IPS-18a (cell line): ENCODE results near the gene ZXDB.
"Not testable (repeated sequence)": the region's sequence is repeated elsewhere in the genome, so short reads cannot be mapped to it uniquely, and the experiment has no call there.

Experiments used
- H3K27ac ChIP-seq: one replicate; pipeline ENCODE4 v1.5.1; 2013; ENCODE audit warnings: low read length
- H3K27me3 ChIP-seq: one replicate; pipeline ENCODE4 v1.6.1; 2013; ENCODE audit warnings: mild to moderate bottlenecking, low read length; ENCODE audit not compliant: control insufficient read depth, insufficient read depth
- H3K36me3 ChIP-seq: one replicate; pipeline ENCODE4 v1.6.1; 2013; ENCODE audit warnings: low read depth, low read length; ENCODE audit not compliant: control insufficient read depth
- H3K4me1 ChIP-seq: one replicate; pipeline ENCODE4 v1.6.1; 2013; ENCODE audit warnings: low read depth, low read length; ENCODE audit not compliant: control insufficient read depth
- H3K4me3 ChIP-seq: one replicate; pipeline ENCODE4 v1.5.1; 2013; ENCODE audit warnings: low read length
- H3K9ac ChIP-seq: one replicate; pipeline ENCODE4 v1.6.1; 2013; ENCODE audit warnings: mild to moderate bottlenecking, low read length, moderate library complexity
- H3K9me3 ChIP-seq: one replicate; pipeline ENCODE4 v1.6.1; 2013; ENCODE audit warnings: low read depth, low read length; ENCODE audit not compliant: control insufficient read depth

The ZXDB gene

GRCh38 chrX:57596516-57596915 lies 4.7 kb downstream of the ZXDB start:
- no peak overlapping the region for H3K9ac ChIP-seq
- H3K9me3 ChIP-seq = peaks cover 4% of the 10 kb centered on the region
- H3K27me3 ChIP-seq = no peaks in the 10 kb centered on the region
- H3K4me3 ChIP-seq = peak overlapping the region; percentile 29
- H3K4me1 ChIP-seq = no peaks in the 10 kb centered on the region
- no peaks in the 10 kb centered on the region for H3K36me3 ChIP-seq
- no peak overlapping the region for H3K27ac ChIP-seq

DNA sequence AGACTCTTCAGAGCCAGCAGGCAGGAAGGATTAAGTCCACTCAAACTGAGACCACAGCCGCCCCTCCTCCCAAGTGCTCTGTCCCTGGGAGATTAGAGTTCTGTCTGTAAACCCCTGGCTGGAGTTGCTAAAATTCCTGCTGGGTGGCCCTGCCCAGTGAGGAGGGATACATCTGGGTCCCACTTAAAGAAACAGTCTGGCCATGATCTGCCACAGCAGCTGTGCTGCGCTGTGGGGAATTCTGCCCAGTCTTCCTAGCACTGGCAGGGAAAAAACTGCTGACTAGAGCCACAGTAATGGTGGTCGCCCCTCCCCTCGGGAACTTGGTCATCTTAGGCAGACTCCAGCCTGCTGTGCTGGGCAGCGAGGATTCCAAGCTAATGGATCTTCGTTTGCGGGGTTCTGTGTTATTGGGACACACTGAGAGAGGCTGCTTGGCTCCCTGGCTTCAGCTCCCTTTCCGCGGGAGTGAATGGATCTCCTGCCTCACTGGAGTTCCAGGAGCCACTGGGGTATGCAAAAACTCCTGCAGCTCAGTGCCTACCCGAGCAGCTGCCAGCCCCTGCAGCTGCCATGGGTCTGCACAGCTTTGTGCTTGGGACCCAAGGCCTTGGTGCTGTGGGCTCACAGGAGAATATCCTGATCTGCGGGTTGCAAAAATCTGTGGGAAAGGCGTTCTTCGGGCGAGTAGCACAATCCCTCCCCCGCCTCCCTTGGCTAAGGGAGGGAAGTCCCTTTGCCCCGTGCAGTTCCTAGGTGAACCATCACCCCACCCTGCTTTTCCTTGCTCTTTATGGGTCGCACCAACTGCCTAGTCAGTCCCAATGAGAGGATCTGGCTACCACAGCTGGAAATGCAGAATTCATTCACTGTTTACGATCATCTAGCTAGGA lies 15.7 kb downstream of the ZXDB start:
- Histone ChIP-seq H3K4me1 (peaks cover 4% of the 10 kb centered on the region), H3K27me3 (no peaks in the 10 kb centered on the region), H3K9ac (no peak overlapping the region), H3K27ac (no peak overlapping the region), H3K9me3 (peaks cover 4% of the 10 kb centered on the region), H3K4me3 (no peak overlapping the region), H3K36me3 (no peaks in the 10 kb centered on the region)

- H3K27me3 ChIP-seq, H3K4me3 ChIP-seq, H3K27ac ChIP-seq, H3K36me3 ChIP-seq, H3K4me1 ChIP-seq, H3K9ac ChIP-seq: not testable (repeated sequence)
- peaks cover 38% of the 10 kb centered on the region for H3K9me3 ChIP-seq
Measured at GRCh38 chrX:57613351-57613750, 21.5 kb downstream of the ZXDB start.

- not testable (repeated sequence) for H3K9me3 ChIP-seq, H3K4me1 ChIP-seq, H3K27ac ChIP-seq, H3K36me3 ChIP-seq, H3K4me3 ChIP-seq, H3K27me3 ChIP-seq, H3K9ac ChIP-seq
Measured at GRCh38 chrX:57629438-57629837, 37.6 kb downstream of the ZXDB start.

GRCh38 chrX:57640674-57641016 lies 48.8 kb downstream of the ZXDB start:
- Histone ChIP-seq H3K9ac (no peak overlapping the region), H3K36me3 (no peaks in the 10 kb centered on the region), H3K27ac (no peak overlapping the region), H3K4me1 (no peaks in the 10 kb centered on the region), H3K4me3 (no peak overlapping the region), H3K9me3 (peaks cover 14% of the 10 kb centered on the region), H3K27me3 (no peaks in the 10 kb centered on the region)

GRCh38 chrX:57641338-57641737 lies 49.5 kb downstream of the ZXDB start:
- H3K36me3 ChIP-seq = no peaks in the 10 kb centered on the region
- H3K9me3 ChIP-seq = peaks cover 9% of the 10 kb centered on the region
- no peaks in the 10 kb centered on the region for H3K27me3 ChIP-seq
- H3K4me1 ChIP-seq = no peaks in the 10 kb centered on the region
- H3K27ac ChIP-seq = no peak overlapping the region
- H3K9ac ChIP-seq = no peak overlapping the region
- no peak overlapping the region for H3K4me3 ChIP-seq

DNA sequence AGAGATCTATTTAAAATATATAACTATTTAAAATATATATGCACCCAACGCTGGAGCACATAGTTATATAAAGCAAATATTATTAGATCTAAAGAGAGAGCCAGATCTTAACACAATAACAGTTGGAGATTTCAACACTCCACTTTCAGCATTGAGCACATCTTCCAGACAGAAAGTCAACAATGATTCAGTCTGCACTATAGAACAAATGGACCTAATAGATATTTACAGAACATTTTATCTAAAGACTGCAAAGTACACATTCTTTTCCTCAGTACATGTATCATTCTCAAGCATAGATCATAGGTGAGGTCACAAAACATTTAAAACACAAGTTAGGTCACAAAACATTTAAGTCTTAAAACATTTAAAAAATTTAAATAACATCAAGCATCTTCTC lies 51.9 kb downstream of the ZXDB start:
- Histone ChIP-seq H3K9me3 (peaks cover 12% of the 10 kb centered on the region), H3K27ac (no peak overlapping the region), H3K4me3 (no peak overlapping the region), H3K9ac (no peak overlapping the region), H3K36me3 (no peaks in the 10 kb centered on the region), H3K4me1 (peaks cover 13% of the 10 kb centered on the region), H3K27me3 (no peaks in the 10 kb centered on the region)

- no peak overlapping the region for H3K4me3 ChIP-seq
Measured at GRCh38 chrX:57647020-57647419, 55.2 kb downstream of the ZXDB start.

More at GRCh38 chrX:57647020-57647419, 55.2 kb downstream of the ZXDB start:
- no peak overlapping the region for H3K9ac ChIP-seq
- H3K27me3 ChIP-seq = no peaks in the 10 kb centered on the region
- peaks cover 12% of the 10 kb centered on the region for H3K9me3 ChIP-seq
- peaks cover 16% of the 10 kb centered on the region for H3K4me1 ChIP-seq
- H3K36me3 ChIP-seq = no peaks in the 10 kb centered on the region
- peak overlapping the region; percentile 47 for H3K27ac ChIP-seq
